WERI-Rb-1 (cell line): Measurements from ENCODE around the gene INSIG2.

ENCODE experiments used
- DNase-seq: peaks from one replicate; pipeline ENCODE4 v3.0.0-alpha.2; 2020
- H3K27ac ChIP-seq: fragments of 250-450 bp; sonication (Bioruptor Pico); 2 replicates; pipeline ENCODE4 v1.5.1; 2020; ENCODE audit warnings: mild to moderate bottlenecking, moderate library complexity
- H3K27me3 ChIP-seq: fragments of 250-450 bp; sonication (Bioruptor Pico); 2 replicates; pipeline ENCODE4 v1.5.1; 2021; ENCODE audit warnings: mild to moderate bottlenecking, low read depth, moderate library complexity; ENCODE audit not compliant: insufficient read depth, severe bottlenecking
- H3K36me3 ChIP-seq: fragments of 250-450 bp; sonication (Bioruptor Pico); 2 replicates; pipeline ENCODE4 v1.5.1; 2020; ENCODE audit warnings: mild to moderate bottlenecking, moderate library complexity
- H3K4me3 ChIP-seq: 2 replicates; pipeline ENCODE4 v1.5.1; 2011; ENCODE audit warnings: low read depth, mild to moderate bottlenecking, control low read depth, low read length
- H3K9me3 ChIP-seq: fragments of 250-450 bp; sonication (Bioruptor Pico); 2 replicates; pipeline ENCODE4 v1.5.1; 2021; ENCODE audit warnings: mild to moderate bottlenecking, moderate library complexity; ENCODE audit not compliant: severe bottlenecking
- CTCF ChIP-seq: IDR thresholded peaks from 2 replicates; pipeline ENCODE4 v1.5.1; 2011; ENCODE audit warnings: low read depth, mild to moderate bottlenecking, control low read depth, inconsistent platforms, low read length

The INSIG2 gene

GRCh38 chr2:118050974-118051373 lies 37.3 kb upstream of the INSIG2 start:
- no peaks in the 10 kb centered on the region for H3K9me3 ChIP-seq
- TF ChIP-seq CTCF: no peak
- no peaks in the 10 kb centered on the region for H3K36me3 ChIP-seq
- no peak overlapping the region for H3K4me3 ChIP-seq
- DNase-seq: no peak
- no peak overlapping the region for H3K27ac ChIP-seq
- H3K27me3 ChIP-seq: peaks cover 84% of the 10 kb centered on the region

GRCh38 chr2:118051826-118052358 lies 36.4 kb upstream of the INSIG2 start:
- DNase-seq: no peak
- Histone ChIP-seq H3K27me3 (peaks cover 89% of the 10 kb centered on the region), H3K36me3 (no peaks in the 10 kb centered on the region), H3K4me3 (no peak overlapping the region), H3K9me3 (no peaks in the 10 kb centered on the region), H3K27ac (no peak overlapping the region)
- TF ChIP-seq CTCF: no peak

GRCh38 chr2:118052474-118052873 lies 35.8 kb upstream of the INSIG2 start:
- H3K27me3 ChIP-seq: peaks cover 89% of the 10 kb centered on the region
- H3K9me3 ChIP-seq: no peaks in the 10 kb centered on the region
- H3K36me3 ChIP-seq: no peaks in the 10 kb centered on the region
- no peak overlapping the region for H3K4me3 ChIP-seq
- no peak for DNase-seq
- no peak for TF ChIP-seq CTCF
- H3K27ac ChIP-seq: no peak overlapping the region

GRCh38 chr2:118053681-118054080 lies 34.6 kb upstream of the INSIG2 start:
- DNase-seq: no peak
- H3K9me3 ChIP-seq: no peaks in the 10 kb centered on the region
- peaks cover 89% of the 10 kb centered on the region for H3K27me3 ChIP-seq
- no peak overlapping the region for H3K4me3 ChIP-seq
- no peak overlapping the region for H3K27ac ChIP-seq
- no peaks in the 10 kb centered on the region for H3K36me3 ChIP-seq
- TF ChIP-seq CTCF: no peak

GRCh38 chr2:118054213-118055008 lies 33.9 kb upstream of the INSIG2 start:
- H3K9me3 ChIP-seq: no peaks in the 10 kb centered on the region
- no peaks in the 10 kb centered on the region for H3K36me3 ChIP-seq
- TF ChIP-seq CTCF: no peak
- DNase-seq: no peak
- no peak overlapping the region for H3K4me3 ChIP-seq
- H3K27ac ChIP-seq: no peak overlapping the region
- peaks cover 89% of the 10 kb centered on the region for H3K27me3 ChIP-seq
